CD4-positive, alpha-beta T cell (primary cell): ENCODE results near the gene ZMAT5. TPM values are rescaled to one million over a fixed set of nuclear protein-coding genes. Genes with fewer than 3 reads are reported as not detected.

Experiments
- ATAC-seq: fragments of 200-7000 bp; cut with Tn5 transposase; one replicate; pipeline ENCODE4 v1.10.0; 2022; ENCODE audit warnings: mild to moderate bottlenecking; ENCODE audit not compliant: poor library complexity
- CTCF ChIA-PET: fragments of 350-600 bp; sonication (Branson Sonifier 250); formaldehyde crosslinking; loops from one replicate; lab custom pipeline; 2021; ENCODE audit warnings: antibody characterized with exemption, inconsistent platforms; lab: Charles Lee
- POLR2A ChIA-PET: fragments of 350-600 bp; sonication (Branson Sonifier 250); formaldehyde crosslinking; loops from one replicate; lab custom pipeline; 2021; ENCODE audit warnings: antibody characterized with exemption, inconsistent platforms; lab: Charles Lee
- DNase-seq, 14 experiments: peaks; one replicate each; pipeline ENCODE4 v3.0.0-alpha.2; 2013 to 2020; ENCODE audit warnings: mixed read lengths in 2 of 14
- H3K27ac ChIP-seq, 2 donors: one replicate each; pipeline versions ENCODE4 v1.5.1 to v1.7.0; 2013; ENCODE audit warnings: low read length in 2 of 2, low read depth in 1 of 2, mild to moderate bottlenecking in 1 of 2
- H3K27me3 ChIP-seq, 2 experiments: 1 replicate in 1 of 2; 2 replicates in 1 of 2; pipeline versions ENCODE4 v1.6.1 to v1.7.0; 2013; ENCODE audit warnings: low read length in 2 of 2, control low read depth in 1 of 2, mild to moderate bottlenecking in 1 of 2, moderate library complexity in 1 of 2; ENCODE audit not compliant: insufficient read depth in 2 of 2, control insufficient read depth in 1 of 2
- H3K36me3 ChIP-seq: one replicate; pipeline ENCODE4 v1.6.1; 2013; ENCODE audit warnings: low read length, control low read depth; ENCODE audit not compliant: insufficient read depth
- H3K4me1 ChIP-seq: one replicate; pipeline ENCODE4 v1.6.1; 2013; ENCODE audit warnings: low read length, control low read depth; ENCODE audit not compliant: insufficient read depth
- H3K4me3 ChIP-seq: one replicate; pipeline ENCODE4 v1.5.1; 2013; ENCODE audit warnings: mild to moderate bottlenecking, low read length, moderate library complexity
- H3K9me3 ChIP-seq, 2 experiments: 1 replicate in 1 of 2; 2 replicates in 1 of 2; pipeline versions ENCODE4 v1.6.1 to v1.7.0; 2013; ENCODE audit warnings: low read length in 2 of 2, mild to moderate bottlenecking in 2 of 2, control low read depth in 1 of 2, moderate library complexity in 1 of 2; ENCODE audit not compliant: control insufficient read depth in 1 of 2, insufficient read depth in 1 of 2
- H3K27ac Mint-ChIP-seq: one replicate; pipeline ENCODE4 v1.8.0; 2020; ENCODE audit warnings: mixed read lengths
- H3K27me3 Mint-ChIP-seq: one replicate; pipeline ENCODE4 v1.8.0; 2021; ENCODE audit warnings: mixed read lengths
- H3K36me3 Mint-ChIP-seq: one replicate; pipeline ENCODE4 v1.8.0; 2021; ENCODE audit warnings: low read depth, mixed read lengths
- H3K4me1 Mint-ChIP-seq: one replicate; pipeline ENCODE4 v1.8.0; 2021; ENCODE audit warnings: low read depth, mixed read lengths
- H3K4me3 Mint-ChIP-seq: one replicate; pipeline ENCODE4 v1.8.0; 2020; ENCODE audit warnings: mild to moderate bottlenecking, mixed read lengths
- H3K9me3 Mint-ChIP-seq: one replicate; pipeline ENCODE4 v1.8.0; 2020; ENCODE audit warnings: mixed read lengths
- intact Hi-C, 2 experiments: fragments of 100-400 bp; cut with DNase I in 1 of 2; cut with micrococcal nuclease in 1 of 2; formaldehyde crosslinking; loops; one replicate each; pipeline versions ENCODE4 v1.15.1 to v1.9.0; 2023 to 2025; cut with DNase I, micrococcal nuclease
- total RNA-seq, 174 experiments: library from RNA in 2 of 174; stranded (reverse) in 2 of 174; gene quantifications; one replicate each; pipeline ENCODE4 v1.2.3 and lab custom pipeline; 2021 to 2026
- TF ChIP-seq, protein P1 (sequence below): fragments of 200-600 bp; IDR thresholded peaks from one replicate; pipeline ENCODE4 v1.8.0; 2022; ENCODE audit warnings: antibody characterized with exemption, mild to moderate bottlenecking

The ZMAT5 gene
- total RNA-seq, 2 experiments from 2014 or later, result 5.6 to 6.6 TPM

DNA sequence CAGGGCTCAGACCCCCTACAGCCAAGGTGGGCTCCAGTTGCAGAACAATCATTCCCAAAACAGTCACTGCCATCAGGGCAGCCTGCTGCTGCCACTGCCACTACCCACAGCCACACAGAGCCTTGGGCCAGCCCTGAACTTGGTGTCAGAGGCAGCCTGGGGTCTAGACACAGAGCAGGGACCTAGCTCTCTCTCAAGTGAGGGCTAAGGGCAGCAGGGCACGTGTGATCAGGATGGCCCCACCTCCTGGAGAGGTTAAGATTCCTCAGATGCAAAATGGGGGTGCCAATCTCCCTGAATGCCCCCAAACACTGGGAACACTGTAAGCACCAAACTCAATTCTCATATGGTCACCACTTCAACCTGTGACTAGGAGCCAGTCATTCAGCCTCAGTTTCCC, 31.4 kb downstream of the ZMAT5 start:
- Histone ChIP-seq H3K36me3 (peaks cover 26% of the 10 kb centered on the region), H3K4me3 (no peak overlapping the region), H3K4me1 (no peaks in the 10 kb centered on the region), H3K27me3 (no peaks in the 10 kb centered on the region), H3K9me3 (no peaks in the 10 kb centered on the region), H3K27ac (no peak overlapping the region)
- Mint-ChIP-seq H3K27ac (no peak overlapping the region), H3K9me3 (no peaks in the 10 kb centered on the region), H3K27me3 (no peaks in the 10 kb centered on the region), H3K36me3 (peaks cover 40% of the 10 kb centered on the region), H3K4me1 (no peaks in the 10 kb centered on the region), H3K4me3 (no peak overlapping the region)
- no peak for ATAC-seq
- TF ChIP-seq, protein P1, sequence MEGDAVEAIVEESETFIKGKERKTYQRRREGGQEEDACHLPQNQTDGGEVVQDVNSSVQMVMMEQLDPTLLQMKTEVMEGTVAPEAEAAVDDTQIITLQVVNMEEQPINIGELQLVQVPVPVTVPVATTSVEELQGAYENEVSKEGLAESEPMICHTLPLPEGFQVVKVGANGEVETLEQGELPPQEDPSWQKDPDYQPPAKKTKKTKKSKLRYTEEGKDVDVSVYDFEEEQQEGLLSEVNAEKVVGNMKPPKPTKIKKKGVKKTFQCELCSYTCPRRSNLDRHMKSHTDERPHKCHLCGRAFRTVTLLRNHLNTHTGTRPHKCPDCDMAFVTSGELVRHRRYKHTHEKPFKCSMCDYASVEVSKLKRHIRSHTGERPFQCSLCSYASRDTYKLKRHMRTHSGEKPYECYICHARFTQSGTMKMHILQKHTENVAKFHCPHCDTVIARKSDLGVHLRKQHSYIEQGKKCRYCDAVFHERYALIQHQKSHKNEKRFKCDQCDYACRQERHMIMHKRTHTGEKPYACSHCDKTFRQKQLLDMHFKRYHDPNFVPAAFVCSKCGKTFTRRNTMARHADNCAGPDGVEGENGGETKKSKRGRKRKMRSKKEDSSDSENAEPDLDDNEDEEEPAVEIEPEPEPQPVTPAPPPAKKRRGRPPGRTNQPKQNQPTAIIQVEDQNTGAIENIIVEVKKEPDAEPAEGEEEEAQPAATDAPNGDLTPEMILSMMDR, result no peak
- intact Hi-C loops, result no loop called here
- DNase-seq, result no peak
- ChIA-PET POLR2A (no interaction called here), CTCF (no interaction called here)

DNA sequence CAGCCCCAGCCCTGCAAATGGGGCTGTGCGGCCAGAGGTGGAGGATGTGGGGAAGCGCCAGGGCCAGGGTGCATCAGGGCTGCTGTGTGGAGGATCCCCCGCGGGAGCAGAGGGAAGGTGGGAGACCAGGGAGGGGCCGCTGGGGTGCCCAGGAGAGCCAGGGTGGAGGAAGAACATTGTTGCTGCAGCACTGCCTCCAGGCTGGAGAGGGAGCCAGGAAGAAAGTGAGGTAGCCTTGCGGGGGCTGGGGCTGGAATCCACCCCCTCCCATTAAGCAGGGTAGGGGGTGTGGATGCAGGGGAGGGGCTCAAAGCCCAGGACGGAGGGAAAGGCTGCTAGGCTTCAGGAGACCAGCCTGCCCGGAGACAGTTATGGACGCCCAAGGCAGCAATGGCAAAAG, 32.0 kb downstream of the ZMAT5 start:
- Histone ChIP-seq H3K9me3 (no peaks in the 10 kb centered on the region), H3K27ac (no peak overlapping the region), H3K4me1 (no peaks in the 10 kb centered on the region), H3K27me3 (no peaks in the 10 kb centered on the region), H3K36me3 (peaks cover 23% of the 10 kb centered on the region), H3K4me3 (no peak overlapping the region)
- Mint-ChIP-seq H3K27ac (no peak overlapping the region), H3K36me3 (peaks cover 35% of the 10 kb centered on the region), H3K4me1 (no peaks in the 10 kb centered on the region), H3K4me3 (no peak overlapping the region), H3K27me3 (no peaks in the 10 kb centered on the region), H3K9me3 (no peaks in the 10 kb centered on the region)
- ChIA-PET CTCF (no interaction called here), POLR2A (no interaction called here)
- TF ChIP-seq, protein P1, result no peak
- intact Hi-C loops, result no loop called here
- ATAC-seq, result no peak
- no peak for DNase-seq

GRCh38 chr22:29734406-29734805, 32.4 kb downstream of the ZMAT5 start:
- ChIA-PET CTCF (no interaction called here), POLR2A (no interaction called here)
- no peaks in the 10 kb centered on the region for H3K27me3 Mint-ChIP-seq
- intact Hi-C loops, result no loop called here
- H3K4me3 Mint-ChIP-seq, result no peak overlapping the region
- Histone ChIP-seq H3K4me3 (no peak overlapping the region), H3K9me3 (no peaks in the 10 kb centered on the region), H3K36me3 (peaks cover 23% of the 10 kb centered on the region), H3K27me3 (no peaks in the 10 kb centered on the region), H3K4me1 (no peaks in the 10 kb centered on the region), H3K27ac (no peak overlapping the region)
- no peaks in the 10 kb centered on the region for H3K9me3 Mint-ChIP-seq
- peaks cover 33% of the 10 kb centered on the region for H3K36me3 Mint-ChIP-seq
- DNase-seq (no peak), ATAC-seq (no peak)
- TF ChIP-seq, protein P1, result no peak
- H3K27ac Mint-ChIP-seq, result no peak overlapping the region
- no peaks in the 10 kb centered on the region for H3K4me1 Mint-ChIP-seq
